Trophoblast cell (in vitro differentiated cells and primary cell): Measurements from ENCODE around the gene IRF9.

Source experiments
- DNase-seq, 2 donors: peaks; one replicate each; pipeline ENCODE4 v3.0.0-alpha.2; 2016
- H2AFZ ChIP-seq: 2 replicates; pipeline ENCODE4 v1.6.1; 2013; ENCODE audit warnings: low read length, moderate library complexity, mild to moderate bottlenecking; ENCODE audit not compliant: insufficient read depth, poor library complexity
- H2AK5ac ChIP-seq: 2 replicates; pipeline ENCODE4 v1.6.1; 2013; ENCODE audit warnings: mild to moderate bottlenecking, low read length
- H2BK120ac ChIP-seq: 2 replicates; pipeline ENCODE4 v1.6.1; 2013; ENCODE audit warnings: low read length, mild to moderate bottlenecking, moderate library complexity; ENCODE audit not compliant: insufficient read depth, poor library complexity
- H2BK12ac ChIP-seq: 2 replicates; pipeline ENCODE4 v1.6.1; 2013; ENCODE audit warnings: mild to moderate bottlenecking, low read length, moderate library complexity
- H2BK5ac ChIP-seq: 2 replicates; pipeline ENCODE4 v1.6.1; 2013; ENCODE audit warnings: low read length, low read depth, moderate library complexity, mild to moderate bottlenecking; ENCODE audit not compliant: poor library complexity
- H3K14ac ChIP-seq: 2 replicates; pipeline ENCODE4 v1.6.1; 2013; ENCODE audit warnings: mild to moderate bottlenecking, low read length
- H3K18ac ChIP-seq: 2 replicates; pipeline ENCODE4 v1.6.1; 2013; ENCODE audit warnings: mild to moderate bottlenecking, low read length
- H3K23ac ChIP-seq: 2 replicates; pipeline ENCODE4 v1.6.1; 2013; ENCODE audit warnings: low read length
- H3K27ac ChIP-seq: 2 replicates; pipeline ENCODE4 v1.5.1; 2013; ENCODE audit warnings: low read depth, mild to moderate bottlenecking, inconsistent platforms, low read length, moderate library complexity
- H3K27me3 ChIP-seq: 2 replicates; pipeline ENCODE4 v1.6.1; 2013; ENCODE audit warnings: inconsistent platforms, mild to moderate bottlenecking, low read length, moderate library complexity; ENCODE audit not compliant: insufficient read depth
- H3K36me3 ChIP-seq, 2 experiments: 1 replicate in 1 of 2; 2 replicates in 1 of 2; pipeline ENCODE4 v1.6.1; 2013; ENCODE audit warnings: low read length in 2 of 2, mild to moderate bottlenecking in 2 of 2, moderate library complexity in 1 of 2; ENCODE audit not compliant: insufficient read depth in 2 of 2, control insufficient read depth in 1 of 2
- H3K4ac ChIP-seq: 2 replicates; pipeline ENCODE4 v1.6.1; 2013; ENCODE audit warnings: low read depth, mild to moderate bottlenecking, low read length, moderate library complexity
- H3K4me1 ChIP-seq, 2 experiments: 1 replicate in 1 of 2; 2 replicates in 1 of 2; pipeline ENCODE4 v1.6.1; 2013; ENCODE audit warnings: low read length in 2 of 2, mild to moderate bottlenecking in 2 of 2, moderate library complexity in 1 of 2; ENCODE audit not compliant: insufficient read depth in 2 of 2, control insufficient read depth in 1 of 2
- H3K4me2 ChIP-seq: 2 replicates; pipeline ENCODE4 v1.6.1; 2013; ENCODE audit warnings: inconsistent platforms, mild to moderate bottlenecking, low read length, moderate library complexity
- H3K4me3 ChIP-seq: 2 replicates; pipeline ENCODE4 v1.5.1; 2013; ENCODE audit warnings: mild to moderate bottlenecking, low read depth, low read length, inconsistent platforms
- H3K79me1 ChIP-seq: one replicate; pipeline ENCODE4 v1.6.1; 2013; ENCODE audit warnings: low read length
- H3K79me2 ChIP-seq: 2 replicates; pipeline ENCODE4 v1.6.1; 2013; ENCODE audit warnings: low read length, mild to moderate bottlenecking; ENCODE audit not compliant: control insufficient read depth, insufficient read depth, poor library complexity
- H3K9ac ChIP-seq: 2 replicates; pipeline ENCODE4 v1.6.1; 2013; ENCODE audit warnings: mild to moderate bottlenecking, low read length
- H3K9me3 ChIP-seq: 2 replicates; pipeline ENCODE4 v1.6.1; 2013; ENCODE audit warnings: low read depth, mild to moderate bottlenecking, control low read depth, inconsistent platforms, low read length; ENCODE audit not compliant: insufficient read depth
- H4K12ac ChIP-seq: 2 replicates; pipeline ENCODE4 v1.6.1; 2013; ENCODE audit warnings: low read depth, mild to moderate bottlenecking, low read length, moderate library complexity
- H4K8ac ChIP-seq: 2 replicates; pipeline ENCODE4 v1.6.1; 2013; ENCODE audit warnings: low read depth, mild to moderate bottlenecking, low read length, moderate library complexity
- H4K91ac ChIP-seq: one replicate; pipeline ENCODE4 v1.6.1; 2013; ENCODE audit warnings: low read depth, mild to moderate bottlenecking, low read length, moderate library complexity
- WGBS: extraction: QIAGEN DNeasy Blood & Tissue Kit; methylation state at CpG from one replicate; pipeline ENCODE4 v1.1.7; 2013; ENCODE audit warnings: missing lambda C conversion rate; ENCODE audit not compliant: insufficient read length, insufficient coverage; ENCODE audit errors: extremely low coverage; 5-methylcytosine and 5-hydroxymethylcytosine counted together

The IRF9 gene

GRCh38 chr14:24192933-24193332, 31.9 kb downstream of the IRF9 start:
- Histone ChIP-seq H2BK12ac (no peak overlapping the region), H3K79me2 (peaks cover 15% of the 10 kb centered on the region), H3K23ac (no peak overlapping the region), H4K91ac (no peak overlapping the region), H3K4me3 (no peak overlapping the region), H2AFZ (no peak overlapping the region), H3K79me1 (peaks cover 15% of the 10 kb centered on the region), H3K4me2 (no peak overlapping the region), H3K9ac (no peak overlapping the region), H2AK5ac (no peak overlapping the region), H3K4me1 (peaks cover 9 to 10% of the 10 kb centered on the region in 2 experiments), H3K27me3 (no peaks in the 10 kb centered on the region), H3K14ac (no peak overlapping the region), H3K18ac (no peak overlapping the region), H3K36me3 (peaks cover 14 to 26% of the 10 kb centered on the region in 2 experiments), H4K8ac (no peak overlapping the region), H2BK5ac (no peak overlapping the region), H4K12ac (no peak overlapping the region), H3K27ac (no peak overlapping the region), H3K4ac (no peak overlapping the region), H3K9me3 (peaks cover 1% of the 10 kb centered on the region), H2BK120ac (no peak overlapping the region)
- DNase-seq, result no peak
- no CpG with 5 or more reads among the region's 15 CpGs for WGBS

GRCh38 chr14:24194186-24194872, 33.3 kb downstream of the IRF9 start:
- no CpG with 5 or more reads among the region's 7 CpGs for WGBS
- no peak for DNase-seq
- peak overlapping the region; percentile 57 for H3K18ac ChIP-seq

GRCh38 chr14:24194873-24195185, 33.8 kb downstream of the IRF9 start:
- Histone ChIP-seq H3K9ac (peak overlapping the region; percentile 79), H3K4me2 (peak overlapping the region; percentile 88), H3K4ac (peak overlapping the region; percentile 90), H3K4me3 (peak overlapping the region; percentile 75), H3K79me1 (peaks cover 12% of the 10 kb centered on the region), H3K27ac (peak overlapping the region; percentile 83), H3K4me1 (peaks cover 6 to 8% of the 10 kb centered on the region in 2 experiments), H2AK5ac (peak overlapping the region; percentile 59), H3K18ac (peak overlapping the region; percentile 87), H2AFZ (peak overlapping the region; percentile 84), H3K36me3 (peaks cover 14 to 24% of the 10 kb centered on the region in 2 experiments), H2BK5ac (peak overlapping the region; percentile 87), H4K91ac (peak overlapping the region; percentile 91), H2BK12ac (no peak overlapping the region), H2BK120ac (peak overlapping the region; percentile 87), H3K14ac (peak overlapping the region; percentile 96), H4K8ac (peak overlapping the region; percentile 90), H3K79me2 (peaks cover 11% of the 10 kb centered on the region), H4K12ac (peak overlapping the region; percentile 95), H3K9me3 (peaks cover 1% of the 10 kb centered on the region), H3K27me3 (no peaks in the 10 kb centered on the region), H3K23ac (no peak overlapping the region)
- DNase-seq, result no peak
- no CpG with 5 or more reads among the region's 8 CpGs for WGBS

More at GRCh38 chr14:24194186-24194872, 33.3 kb downstream of the IRF9 start:
- Histone ChIP-seq H3K14ac (peak overlapping the region; percentile 96), H3K27ac (no peak overlapping the region), H3K9ac (peak overlapping the region; percentile 23), H3K4me3 (peak overlapping the region; percentile 75), H4K8ac (peak overlapping the region; percentile 90), H3K36me3 (peaks cover 14 to 26% of the 10 kb centered on the region in 2 experiments), H3K9me3 (peaks cover 1% of the 10 kb centered on the region), H2AK5ac (peak overlapping the region; percentile 59), H2BK12ac (no peak overlapping the region), H3K4me2 (peak overlapping the region; percentile 88), H2BK120ac (peak overlapping the region; percentile 87), H4K91ac (peak overlapping the region; percentile 91), H2BK5ac (no peak overlapping the region), H3K79me2 (peaks cover 11% of the 10 kb centered on the region), H3K27me3 (no peaks in the 10 kb centered on the region), H3K23ac (no peak overlapping the region), H3K4me1 (peaks cover 8 to 10% of the 10 kb centered on the region in 2 experiments), H4K12ac (peak overlapping the region; percentile 95), H3K4ac (peak overlapping the region; percentile 90), H3K79me1 (peaks cover 12% of the 10 kb centered on the region), H2AFZ (peak overlapping the region; percentile 84)

GRCh38 chr14:24195186-24196070, 34.4 kb downstream of the IRF9 start, which contains the start of gene TM9SF1:
Gene TM9SF1, minus strand, starts transcription at chr14:24195441. Its CDS starts 422 bp downstream, at chr14:24195019.
- Histone ChIP-seq H4K8ac (peak within 1 kb of the TSS; percentile 90), H3K4me3 (peak within 1 kb of the TSS; percentile 75), H3K9ac (peak within 1 kb of the TSS; percentile 79), H4K91ac (peak within 1 kb of the TSS; percentile 91), H4K12ac (peak within 1 kb of the TSS; percentile 95), H3K27me3 (no peaks in the 10 kb centered on the region), H3K36me3 (peaks cover 14 to 20% of the 10 kb centered on the region in 2 experiments), H3K79me1 (peaks cover 12% of the 10 kb centered on the region), H3K23ac (no peak within 1 kb of the TSS), H3K4ac (peak within 1 kb of the TSS; percentile 90), H3K79me2 (peaks cover 11% of the 10 kb centered on the region), H3K4me1 (peaks cover 6 to 8% of the 10 kb centered on the region in 2 experiments), H3K14ac (peak within 1 kb of the TSS; percentile 96), H3K18ac (peak within 1 kb of the TSS; percentile 87), H2BK12ac (no peak within 1 kb of the TSS), H2AK5ac (peak within 1 kb of the TSS; percentile 59), H2BK120ac (peak within 1 kb of the TSS; percentile 87), H3K4me2 (peak within 1 kb of the TSS; percentile 88), H2BK5ac (peak within 1 kb of the TSS; percentile 87), H2AFZ (peak within 1 kb of the TSS; percentile 90), H3K9me3 (peaks cover 1% of the 10 kb centered on the region), H3K27ac (peak within 1 kb of the TSS; percentile 83)
- WGBS, result no CpG with 5 or more reads among the region's 89 CpGs
- DNase-seq, result peak; percentile 64 to 80
